ENCODE results near the gene PLEKHG3. TPM values are rescaled to one million over a fixed set of nuclear protein-coding genes. Genes with fewer than 3 reads are reported as not detected.

Gene PLEKHG3
- total and polyA plus RNA-seq, 2 of the 4 experiments (the other 2 are of a cell fraction): 8.2 to 8.4 TPM

GRCh38 chr14:64682843-64683242 is 21.4 kb upstream of the PLEKHG3 start:
- H3K14ac ChIP-seq (replicated peaks; ENCODE audit: low read depth, low read length): no peak overlapping the region
- no peak overlapping the region for H3K9ac ChIP-seq (ENCODE audit: low read depth, low read length)
- H2BK5ac ChIP-seq (ENCODE audit: low read depth, low read length, poor library complexity, severe bottlenecking): no peak overlapping the region
- H4K5ac ChIP-seq (ENCODE audit: low read depth, low read length): no peak overlapping the region
- no peak overlapping the region for H2BK120ac ChIP-seq (ENCODE audit: low read depth, low read length)
- WGBS, 2 experiments (ENCODE audit: extremely low coverage in 2 of 2, insufficient read length in 1 of 2): 96% methylated on average over 4 of the region's 5 CpGs; no CpG with 5 or more reads in 1 of the 2 experiments
- TF ChIP-seq CTCF (conservative IDR thresholded peaks at IDR 0.05; ENCODE audit: low read depth, low read length) (no peak), RAD21 (IDR thresholded peaks at IDR 0.05; ENCODE audit: low read length) (no peak), MXI1 (IDR thresholded peaks at IDR 0.05; ENCODE audit: borderline replicate concordance, low read depth, low read length) (no peak), MAZ (IDR thresholded peaks at IDR 0.05; ENCODE audit: borderline replicate concordance, low read depth, low read length) (no peak), RCOR1 (IDR thresholded peaks at IDR 0.05; ENCODE audit: insufficient replicate concordance, low read length) (no peak), POLR2A (IDR thresholded peaks at IDR 0.05; ENCODE audit: low read depth, low read length) (no peak), SMC3 (IDR thresholded peaks at IDR 0.05; ENCODE audit: low read depth, low read length) (no peak), CHD1 (IDR thresholded peaks at IDR 0.05; ENCODE audit: low read depth, low read length) (no peak), USF2 (IDR thresholded peaks at IDR 0.05; ENCODE audit: low read depth, low read length) (no peak), FOS (IDR thresholded peaks at IDR 0.05; ENCODE audit: low read depth, low read length) (no peak), NFE2L2 (IDR thresholded peaks at IDR 0.05; ENCODE audit: low read depth, low read length) (no peak), CEBPB (IDR thresholded peaks at IDR 0.05; ENCODE audit: low read depth, low read length) (no peak), RFX5 (IDR thresholded peaks at IDR 0.05; ENCODE audit: low read depth, low read length) (no peak)
- H4K91ac ChIP-seq (ENCODE audit: insufficient read depth, low read depth, low read length): no peak overlapping the region
- H2AK9ac ChIP-seq (replicated peaks; ENCODE audit: low read depth, low read length, poor library complexity): no peak overlapping the region
- H3K27ac ChIP-seq (ENCODE audit: insufficient read depth, low read length): no peak overlapping the region
- ChIA-PET POLR2A (ENCODE audit: unreplicated experiment) (no interaction called here), CTCF (no interaction called here)
- no peaks in the 10 kb centered on the region for H3K9me3 ChIP-seq (ENCODE audit: control insufficient read depth, insufficient read depth, low read length)
- H4K20me1 ChIP-seq (ENCODE audit: insufficient read depth, low read length): no peaks in the 10 kb centered on the region
- no peak overlapping the region for H2BK15ac ChIP-seq (ENCODE audit: low read depth, low read length)
- H3K23ac ChIP-seq (ENCODE audit: low read depth, low read length): no peak overlapping the region
- no peak overlapping the region for H2AK5ac ChIP-seq (ENCODE audit: low read depth, low read length)
- no peaks in the 10 kb centered on the region for H3K9me1 ChIP-seq (ENCODE audit: insufficient read depth, low read length)
- H3K18ac ChIP-seq (ENCODE audit: low read depth, low read length): no peak overlapping the region
- H2BK20ac ChIP-seq (ENCODE audit: low read depth, low read length): no peak overlapping the region
- intact Hi-C loops (cut with micrococcal nuclease) (no loop called here), dilution Hi-C loops (cut with HindIII; ENCODE audit: low sequenced_read_pairs, unreplicated experiment) (no loop called here), in situ Hi-C loops (cut with MboI; ENCODE audit: low sequenced_read_pairs) (no loop called here)
- H4K8ac ChIP-seq (ENCODE audit: low read depth in 2 of 2, low read length in 2 of 2): no peak overlapping the region
- H3K4me2 ChIP-seq (ENCODE audit: low read depth, low read length): no peak overlapping the region
- H3K56ac ChIP-seq (ENCODE audit: extremely low read depth, insufficient read depth, low read length): no peak overlapping the region
- H3K27me3 ChIP-seq (ENCODE audit: control insufficient read depth, insufficient read depth, low read length): peaks cover under 1% of the 10 kb centered on the region
- H3K4me3 ChIP-seq (ENCODE audit: insufficient read depth, low read depth, low read length): no peak overlapping the region
- DNase-seq: no peak
- H3K4me1 ChIP-seq (ENCODE audit: control insufficient read depth, insufficient read depth, low read length): peaks cover 11% of the 10 kb centered on the region; the same call in 1 of the 2 replicates
- H3K4ac ChIP-seq (ENCODE audit: low read depth, low read length): no peak overlapping the region
- no peak for ATAC-seq (ENCODE audit: low read depth)
- H3K36me3 ChIP-seq (ENCODE audit: control insufficient read depth, insufficient read depth, low read length): no peaks in the 10 kb centered on the region
- BruUV-seq (replicated peaks): no TSS peak
- H3K79me1 ChIP-seq (ENCODE audit: low read depth in 1 of 2, low read length in 2 of 2): no peaks in the 10 kb centered on the region
- no peak overlapping the region for H2AFZ ChIP-seq (replicated peaks; ENCODE audit: low read length, poor library complexity)
